HG03469 (cell line): Measurements from ENCODE around the gene MOB4.
A peak's percentile ranks its signal among the peaks of the same experiment; 100 is the strongest.
"Not testable (repeated sequence)": the region's sequence is repeated elsewhere in the genome, so short reads cannot be mapped to it uniquely, and the experiment has no call there.

Experiments
- ATAC-seq: cut with Tn5 transposase; IDR thresholded peaks from one replicate; pipeline ENCODE4 v1.9.1; 2021; ENCODE audit warnings: mild to moderate bottlenecking, moderate library complexity, moderate number of reproducible peaks; ENCODE audit not compliant: unreplicated experiment

MOB4 gene

DNA sequence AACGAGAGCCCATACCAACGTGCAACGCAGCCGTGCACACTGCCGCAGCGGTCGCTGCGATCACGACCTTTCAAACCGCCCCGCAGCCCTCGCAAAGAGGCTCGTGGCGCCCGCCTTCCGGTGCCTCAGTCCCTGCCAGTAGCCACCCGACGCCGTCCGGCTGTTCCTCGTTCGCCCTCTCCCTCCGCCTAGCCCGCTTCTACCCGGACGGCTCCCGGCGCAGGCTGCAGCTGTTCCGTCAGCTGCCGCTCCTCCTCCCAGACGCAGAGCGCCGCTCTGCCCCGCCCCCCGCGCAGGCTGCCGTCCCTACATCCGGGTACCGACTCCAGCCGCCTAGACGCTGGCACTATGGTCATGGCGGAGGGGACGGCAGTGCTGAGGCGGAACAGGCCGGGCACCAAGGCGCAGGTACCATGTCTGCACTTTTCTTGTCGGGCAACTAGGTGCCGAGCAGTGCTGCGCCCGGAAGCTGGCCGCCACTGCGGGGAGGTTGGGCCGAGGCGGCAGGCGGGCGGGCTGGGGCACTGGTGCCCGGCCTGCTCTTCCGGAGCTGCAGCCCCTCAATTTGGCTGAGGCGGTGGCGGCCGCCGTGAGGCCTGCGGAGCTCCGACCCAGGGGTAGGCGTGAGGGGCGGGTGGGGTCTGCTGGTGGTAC lies at the start of gene MOB4:
MOB4 (plus strand) TSS at position 328 of the 654 bp plus-strand sequence; CDS start at position 349, 21 bp downstream.
- ATAC-seq: peak; percentile 92

- ATAC-seq: no peak
Observed at GRCh38 chr2:197472166-197472565, 43.7 kb upstream of the MOB4 start.

DNA sequence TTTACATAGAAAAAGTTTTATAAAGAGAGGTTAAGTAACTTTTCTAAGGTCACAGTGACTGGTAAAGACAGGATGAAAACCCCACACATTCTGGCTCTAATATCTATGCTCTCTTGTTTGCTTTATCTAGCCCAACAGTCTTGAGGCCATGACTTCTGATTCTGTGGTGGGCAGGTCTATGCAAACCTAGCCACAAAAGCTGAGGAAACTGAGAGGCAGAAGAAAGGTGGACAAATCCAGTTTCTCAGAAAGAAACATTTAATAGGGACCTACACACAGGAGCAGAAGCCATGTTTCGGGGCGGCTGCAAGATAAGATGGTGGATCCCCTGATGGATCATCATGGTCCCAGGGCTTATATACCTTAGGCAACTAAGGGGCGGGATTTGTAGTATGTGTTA lies 38.1 kb upstream of the MOB4 start:
- no peak for ATAC-seq

GRCh38 chr2:197480165-197481036 lies 35.5 kb upstream of the MOB4 start:
- no peak for ATAC-seq

DNA sequence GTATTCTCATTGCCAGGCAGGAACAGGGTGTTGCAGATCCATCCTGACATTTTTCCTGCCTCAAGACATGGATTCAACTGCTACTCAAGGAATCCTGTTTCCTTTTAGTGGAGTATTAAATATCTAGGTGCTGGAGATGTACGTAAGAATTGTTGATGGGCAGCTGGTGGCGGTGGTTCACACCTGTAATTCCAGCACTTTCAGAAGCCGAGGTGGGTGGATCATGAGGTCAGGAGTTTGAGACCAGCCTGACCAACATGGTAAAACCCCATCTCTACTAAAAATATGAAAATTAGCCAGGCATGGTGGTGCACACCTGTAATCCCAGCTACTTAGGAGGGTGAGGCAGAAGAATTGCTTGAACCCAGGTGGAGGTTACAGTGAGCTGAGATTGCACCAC lies 31.6 kb upstream of the MOB4 start:
- not testable (repeated sequence) for ATAC-seq

DNA sequence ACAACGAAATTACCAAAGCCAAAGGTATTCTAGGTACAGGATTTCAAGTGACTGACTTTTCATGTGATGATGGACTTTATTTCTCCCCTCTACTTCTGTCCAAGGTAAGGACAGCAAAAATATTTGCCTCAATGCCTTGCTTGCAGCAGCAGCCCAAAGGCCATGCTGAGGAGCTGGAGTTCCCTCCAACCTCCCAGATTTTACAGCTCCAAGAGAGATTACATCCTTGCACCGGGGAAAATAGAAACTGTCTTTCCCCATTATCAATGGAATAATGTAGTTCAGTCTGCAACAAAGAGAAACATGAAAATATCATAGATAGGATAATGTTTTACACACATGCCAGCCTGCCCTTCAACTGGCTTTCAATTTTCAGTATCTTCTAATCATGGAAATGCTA lies 29.7 kb upstream of the MOB4 start:
- no peak for ATAC-seq

GRCh38 chr2:197487385-197487784 lies 28.5 kb upstream of the MOB4 start:
- no peak for ATAC-seq

- ATAC-seq: no peak
Observed at GRCh38 chr2:197495433-197496134, 20.3 kb upstream of the MOB4 start.

DNA sequence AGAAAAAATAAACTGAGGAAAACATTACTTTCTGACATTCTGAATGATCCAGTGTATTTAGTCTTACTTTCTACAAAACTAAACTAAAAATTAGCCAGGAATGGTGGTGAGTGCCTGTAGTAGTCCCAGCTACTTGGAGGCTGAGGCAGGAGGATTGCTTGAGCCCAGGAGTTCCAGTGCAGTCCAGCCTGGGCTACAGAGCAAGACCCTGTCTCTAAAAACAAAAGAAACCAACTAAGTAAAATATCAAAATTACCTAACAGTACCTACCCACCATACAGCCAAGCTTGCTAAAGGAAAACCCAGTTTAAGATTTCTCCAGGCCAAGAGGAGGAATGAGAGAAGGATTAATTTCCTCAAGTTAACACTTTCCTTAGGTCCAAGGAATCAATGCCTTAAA lies 19.2 kb upstream of the MOB4 start:
- no peak for ATAC-seq

GRCh38 chr2:197497326-197497725 lies 18.5 kb upstream of the MOB4 start:
- no peak for ATAC-seq

DNA sequence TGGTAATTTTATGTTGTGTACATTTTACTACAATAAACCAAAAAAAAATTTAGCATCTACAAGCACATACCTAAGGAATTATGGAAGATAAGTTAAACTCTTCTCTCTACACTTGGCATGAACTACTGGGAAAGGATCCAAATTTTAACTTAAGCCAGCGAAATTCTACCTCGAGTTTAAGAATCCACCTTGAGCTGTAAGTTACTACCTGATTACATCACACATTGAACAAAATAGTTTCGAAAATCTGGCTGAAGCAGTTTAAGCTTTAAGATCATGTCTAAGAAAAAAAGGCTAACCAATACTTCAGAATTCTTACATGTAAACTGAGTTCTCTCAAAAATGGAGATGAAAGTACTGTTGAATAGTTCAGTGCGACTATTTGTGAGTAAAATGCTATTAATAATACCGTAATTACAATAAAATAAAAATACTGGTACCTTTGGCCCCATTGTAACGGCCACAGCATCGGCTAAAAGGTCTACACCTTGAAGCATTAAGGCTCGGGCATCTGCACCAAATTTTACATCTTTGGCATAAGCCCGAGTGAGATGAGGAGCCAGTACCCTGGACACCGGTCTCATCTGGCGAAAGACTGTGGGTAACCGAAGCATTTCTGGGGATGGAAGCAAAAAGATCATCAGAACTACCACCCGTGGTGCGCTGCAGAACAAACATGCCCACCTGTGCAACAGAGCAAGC lies 17.5 kb upstream of the MOB4 start:
- ATAC-seq: no peak

GRCh38 chr2:197498937-197499593 lies 16.8 kb upstream of the MOB4 start:
- ATAC-seq: no peak

DNA sequence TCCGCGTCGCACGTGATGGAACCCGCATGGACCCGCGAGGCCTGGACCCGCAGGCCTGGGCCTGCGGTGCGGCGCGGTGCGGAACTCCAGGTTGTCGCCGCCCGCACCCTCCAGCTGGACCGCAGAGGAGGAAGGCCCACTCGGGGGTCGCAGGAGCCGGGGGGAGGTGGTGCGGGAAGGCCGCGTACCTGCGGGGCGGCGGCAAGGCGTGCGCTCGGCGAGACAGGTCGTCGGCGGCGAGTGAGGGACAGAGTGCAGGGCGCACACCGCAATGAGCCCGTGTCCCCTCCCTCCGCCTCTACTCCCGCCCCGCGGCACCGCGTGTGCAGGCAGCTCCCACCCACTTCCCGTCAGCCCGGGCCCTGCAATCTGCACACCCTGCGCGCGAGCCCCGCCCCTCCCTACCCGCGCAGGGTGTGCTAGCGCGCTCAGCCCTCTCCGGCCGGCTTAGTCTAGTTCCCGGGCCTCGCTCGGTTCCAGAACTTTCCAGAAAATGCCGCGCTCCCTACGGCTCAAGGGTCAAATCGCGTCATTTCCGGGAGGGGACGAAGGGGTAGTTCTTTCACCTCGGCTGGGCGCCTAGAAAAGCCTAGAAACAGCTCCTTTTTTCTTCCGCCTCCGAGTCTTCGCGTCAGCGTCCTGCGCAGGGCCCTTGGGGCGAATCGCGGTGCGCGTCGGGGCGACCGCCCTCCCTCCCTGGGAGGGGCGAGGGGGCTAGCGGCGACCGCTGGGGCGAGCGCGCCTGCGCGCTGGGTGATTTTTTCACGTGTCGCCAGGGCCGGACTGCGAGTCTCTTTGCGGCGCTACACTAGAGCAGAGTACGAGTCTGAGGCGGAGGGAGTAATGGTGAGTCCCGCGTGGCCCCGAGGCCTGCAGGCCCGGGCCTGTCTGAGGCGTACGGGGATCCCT lies 16.0 kb upstream of the MOB4 start, which contains the start of the genes HSPD1 and HSPE1:
HSPD1 (minus strand) TSS at position 247 of the 909 bp plus-strand sequence. CDS start 992 bp downstream, outside the sequence.
HSPE1 (plus strand) TSS at position 786 of the 909 bp plus-strand sequence; CDS start at position 844, 58 bp downstream.
- ATAC-seq: peak; percentile 72

- peak; percentile 2 for ATAC-seq
Observed at GRCh38 chr2:197500503-197501131, 15.2 kb upstream of the MOB4 start.

DNA sequence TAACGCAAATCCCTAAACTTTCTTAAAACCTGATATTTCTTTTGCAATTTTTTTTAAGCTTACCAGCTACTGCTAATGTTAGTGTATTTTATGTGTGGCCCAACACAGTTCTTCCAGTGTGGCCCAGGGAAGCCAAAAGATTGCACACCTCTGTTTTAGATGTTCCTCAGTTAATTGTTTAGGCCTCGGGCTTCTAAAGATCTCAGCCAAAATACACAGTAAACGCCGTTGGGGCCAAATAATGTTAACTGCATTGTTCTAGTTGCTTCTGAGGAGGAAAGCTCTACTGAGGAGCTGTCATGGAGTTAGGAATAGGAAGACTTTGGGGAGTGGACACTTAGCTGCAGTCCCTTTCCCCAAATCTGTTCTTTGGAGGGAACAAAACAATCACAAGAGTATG lies 13.7 kb upstream of the MOB4 start:
- no peak for ATAC-seq

- no peak for ATAC-seq
Observed at GRCh38 chr2:197502685-197503084, 13.2 kb upstream of the MOB4 start.

DNA sequence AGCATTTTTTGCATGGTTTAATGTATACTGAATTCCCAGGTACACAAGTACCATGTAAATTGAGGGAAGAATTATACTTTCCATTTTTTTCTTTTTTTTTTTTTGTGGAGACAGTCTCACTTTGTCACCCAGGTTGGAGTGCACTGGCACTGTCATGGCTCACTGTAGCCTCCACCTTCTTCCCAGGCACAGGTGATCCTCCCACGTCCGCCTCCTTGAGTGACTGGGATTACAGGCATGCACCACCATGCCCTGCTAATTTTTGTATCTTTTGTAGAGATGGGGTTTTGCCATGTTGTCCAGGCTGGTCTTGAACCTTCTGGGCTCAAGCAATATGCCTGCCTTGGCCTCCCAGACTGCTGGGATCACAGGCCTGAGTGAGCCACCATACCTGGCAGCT lies 11.9 kb upstream of the MOB4 start:
- no peak for ATAC-seq

- no peak for ATAC-seq
Observed at GRCh38 chr2:197504512-197504911, 11.4 kb upstream of the MOB4 start.

- ATAC-seq: no peak
Observed at GRCh38 chr2:197506658-197507057, 9.2 kb upstream of the MOB4 start.
